ENCODE results near the gene RHBDD2.

RHBDD2 gene

GRCh38 chr7:75916259-75916658 lies 37.4 kb downstream of the RHBDD2 start:
- POLR2A ChIA-PET, result interaction anchor here (0.6 to 2.1 kb wide), 4 partner anchors 9 to 277 kb away, joined by 3 to 10 read pairs (median 6); no protein-coding TSS in a partner anchor
- H3K4me3 ChIP-seq (ENCODE audit: low read depth, low read length), result peak overlapping the region; percentile 90
- CTCF ChIA-PET, result interaction anchor here (0.7 to 4.0 kb wide), 5 partner anchors 10 to 105 kb away, joined by 3 to 12 read pairs (median 4); no protein-coding TSS in a partner anchor
- DNase-seq (ENCODE audit: low read depth, low spot score), result no peak
- no peak for TF ChIP-seq CTCF (IDR thresholded peaks at IDR 0.05; ENCODE audit: insufficient read depth, low read length, missing control alignments)

- CTCF ChIA-PET, result interaction anchor here (1.4 to 4.0 kb wide), 4 partner anchors 9 to 104 kb away, joined by 3 to 12 read pairs (median 6); no protein-coding TSS in a partner anchor
- POLR2A ChIA-PET, result interaction anchor here (1.4 kb wide), 1 partner anchor 8 kb away, joined by 8 read pairs; no protein-coding TSS in a partner anchor
- no peak overlapping the region for H3K4me3 ChIP-seq (ENCODE audit: low read depth, low read length)
- no peak for DNase-seq (ENCODE audit: low read depth, low spot score)
- no peak for TF ChIP-seq CTCF (IDR thresholded peaks at IDR 0.05; ENCODE audit: insufficient read depth, low read length, missing control alignments)
Observed at GRCh38 chr7:75916685-75917634, 38.1 kb downstream of the RHBDD2 start.

GRCh38 chr7:75920431-75921161 lies 41.8 kb downstream of the RHBDD2 start:
- ChIA-PET CTCF (no interaction called here), POLR2A (no interaction called here)
- no peak for TF ChIP-seq CTCF (IDR thresholded peaks at IDR 0.05; ENCODE audit: insufficient read depth, low read length, missing control alignments)
- DNase-seq (ENCODE audit: low read depth, low spot score), result no peak
- H3K4me3 ChIP-seq (ENCODE audit: low read depth, low read length), result no peak overlapping the region

GRCh38 chr7:75921479-75921878 lies 42.6 kb downstream of the RHBDD2 start:
- no peak overlapping the region for H3K4me3 ChIP-seq (ENCODE audit: low read depth, low read length)
- DNase-seq (ENCODE audit: low read depth, low spot score), result no peak
- TF ChIP-seq CTCF (IDR thresholded peaks at IDR 0.05; ENCODE audit: insufficient read depth, low read length, missing control alignments), result no peak
- ChIA-PET POLR2A (no interaction called here), CTCF (no interaction called here)

- no peak overlapping the region for H3K4me3 ChIP-seq (ENCODE audit: low read depth, low read length)
- no peak for DNase-seq (ENCODE audit: low read depth, low spot score)
- POLR2A ChIA-PET, result no interaction called here
- no peak for TF ChIP-seq CTCF (IDR thresholded peaks at IDR 0.05; ENCODE audit: insufficient read depth, low read length, missing control alignments)
- CTCF ChIA-PET, result no interaction called here
Observed at GRCh38 chr7:75922966-75923603, 44.3 kb downstream of the RHBDD2 start.
